Right cardiac atrium (tissue), 5 donors: Measurements from ENCODE around the gene IL33. TPM values are rescaled to one million over a fixed set of nuclear protein-coding genes. Genes with fewer than 3 reads are reported as not detected.

ENCODE experiments used
- ATAC-seq, 2 donors: fragments of 200-7000 bp; cut with Tn5 transposase; one replicate each; pipeline versions ENCODE4 v1.8.0 to v1.9.1; 2020; ENCODE audit warnings: moderate library complexity in 2 of 2, mild to moderate bottlenecking in 1 of 2
- DNase-seq, 3 donors: peaks; one replicate each; pipeline ENCODE4 v3.0.0-alpha.2; 2020
- H3K27ac ChIP-seq: one replicate; pipeline ENCODE4 v1.5.1; 2013; ENCODE audit warnings: mild to moderate bottlenecking, low read length, control low read depth, moderate library complexity
- H3K27me3 ChIP-seq: one replicate; pipeline ENCODE4 v1.6.1; 2013; ENCODE audit not compliant: control insufficient read depth, insufficient read depth
- H3K4me1 ChIP-seq: one replicate; pipeline ENCODE4 v1.6.1; 2013; ENCODE audit warnings: low read length; ENCODE audit not compliant: control insufficient read depth, insufficient read depth
- H3K4me3 ChIP-seq: one replicate; pipeline ENCODE4 v1.5.1; 2013; ENCODE audit warnings: low read length, control low read depth
- H3K9me3 ChIP-seq: one replicate; pipeline ENCODE4 v1.6.1; 2013; ENCODE audit warnings: low read length; ENCODE audit not compliant: control insufficient read depth
- WGBS: extraction: QIAGEN DNeasy Blood & Tissue Kit; methylation state at CpG from one replicate; pipeline ENCODE4 v1.1.7; 2013; 5-methylcytosine and 5-hydroxymethylcytosine counted together
- intact Hi-C, 4 donors: fragments of 100-400 bp; cut with DNase I; formaldehyde crosslinking; loops; one replicate each; pipeline versions ENCODE4 v1.11.0 to v1.14.0; 2022 to 2023
- polyA plus RNA-seq: library from polyadenylated mRNA; stranded (reverse); fragments of 200-250 nt; gene quantifications from one replicate; pipeline ENCODE4 v1.2.3, GENCODE V29; 2013
- total RNA-seq, 4 donors: library from RNA; stranded (reverse); fragmentation: NEBNext Ultra II Directional; extraction: Animal tissue kit (Norgen Biotek cat#: 25700); gene quantifications; one replicate each; pipeline ENCODE4 v1.2.1, GENCODE V29; 2021
- donor health status: healthy with polysubstance abuse.
- donor health status: DM: no; HTN: yes; CAD: no.
- donor health status: DM: no; HTN: no; CAD: no.
- donor health status: DM: no; HTN: yes; CAD: no; lungs with severe emphysema.
- donor health status: DM: yes; HTN: yes; CAD: no.

IL33 gene
- total and polyA plus RNA-seq, 5 donors = 42.0 to 79.1 (median 50.9) TPM

- ATAC-seq = peak; percentile 41 to 55
- Histone ChIP-seq H3K9me3 (no peaks in the 10 kb centered on the region), H3K27ac (no peak overlapping the region), H3K4me3 (no peak overlapping the region), H3K4me1 (peaks cover 2% of the 10 kb centered on the region), H3K27me3 (no peaks in the 10 kb centered on the region)
- no peak for DNase-seq
- 69% methylated on average over 2 of the region's 2 CpGs for WGBS
- intact Hi-C loops = no loop called here
These were observed 21.7 kb downstream of the IL33 start for GRCh38 chr9:6237267-6237666.

DNA sequence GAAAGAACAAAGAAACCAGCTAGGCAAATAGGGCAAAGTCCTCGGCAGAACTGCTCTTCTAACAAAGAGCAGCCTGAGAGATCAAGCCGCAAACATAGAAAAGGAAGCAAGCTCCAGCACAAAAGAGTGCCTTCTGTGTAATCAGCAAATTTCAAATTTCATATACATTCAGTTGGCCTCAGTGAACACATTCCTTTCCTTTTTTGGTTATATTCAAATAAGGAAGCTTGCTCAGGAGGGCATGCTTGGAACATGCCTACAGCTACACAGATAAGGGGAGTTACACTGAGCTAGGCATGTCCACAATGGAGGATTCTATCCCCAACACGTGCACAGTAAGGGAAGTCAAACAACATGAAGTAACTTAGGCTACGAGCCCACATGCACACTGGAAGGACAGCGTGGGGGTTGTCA lies 23.4 kb downstream of the IL33 start:
- DNase-seq = no peak
- ATAC-seq = no peak
- Histone ChIP-seq H3K4me1 (peaks cover 2% of the 10 kb centered on the region), H3K4me3 (no peak overlapping the region), H3K27me3 (no peaks in the 10 kb centered on the region), H3K9me3 (no peaks in the 10 kb centered on the region), H3K27ac (no peak overlapping the region)
- intact Hi-C loops = no loop called here
- 73% methylated on average over 5 of the region's 5 CpGs for WGBS

- Histone ChIP-seq H3K4me3 (no peak overlapping the region), H3K9me3 (no peaks in the 10 kb centered on the region), H3K27me3 (no peaks in the 10 kb centered on the region), H3K4me1 (no peaks in the 10 kb centered on the region), H3K27ac (no peak overlapping the region)
- WGBS = 71% methylated on average over 2 of the region's 2 CpGs
- ATAC-seq (peak; percentile 33 to 58), DNase-seq (no peak)
- intact Hi-C loops = no loop called here
These were observed 24.1 kb downstream of the IL33 start for GRCh38 chr9:6239694-6240093.

DNA sequence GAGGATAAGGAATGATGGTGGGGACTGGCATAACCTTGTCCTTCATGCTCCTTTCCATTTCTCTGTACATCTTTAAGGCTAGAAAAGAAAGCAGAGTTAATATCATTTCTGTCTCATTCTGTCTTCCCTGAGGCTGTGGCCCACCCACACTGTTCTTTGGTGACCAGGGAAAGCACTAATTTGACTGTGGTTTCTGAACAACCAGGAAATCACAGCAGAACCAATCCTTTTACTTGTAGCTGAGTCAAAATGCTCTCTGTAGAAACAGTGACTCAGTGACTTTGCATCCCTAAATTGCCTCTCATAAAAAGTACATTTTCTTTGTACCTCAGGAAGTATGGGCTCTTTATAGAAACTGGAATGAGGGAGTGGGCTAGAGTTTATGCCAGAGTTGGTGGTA lies 28.1 kb downstream of the IL33 start:
- no peaks in the 10 kb centered on the region for H3K9me3 ChIP-seq
- H3K27me3 ChIP-seq = no peaks in the 10 kb centered on the region
- ATAC-seq (no peak), DNase-seq (no peak)
- no peak overlapping the region for H3K27ac ChIP-seq
- H3K4me1 ChIP-seq = peaks cover 2% of the 10 kb centered on the region
- intact Hi-C loops = no loop called here
- no peak overlapping the region for H3K4me3 ChIP-seq

DNA sequence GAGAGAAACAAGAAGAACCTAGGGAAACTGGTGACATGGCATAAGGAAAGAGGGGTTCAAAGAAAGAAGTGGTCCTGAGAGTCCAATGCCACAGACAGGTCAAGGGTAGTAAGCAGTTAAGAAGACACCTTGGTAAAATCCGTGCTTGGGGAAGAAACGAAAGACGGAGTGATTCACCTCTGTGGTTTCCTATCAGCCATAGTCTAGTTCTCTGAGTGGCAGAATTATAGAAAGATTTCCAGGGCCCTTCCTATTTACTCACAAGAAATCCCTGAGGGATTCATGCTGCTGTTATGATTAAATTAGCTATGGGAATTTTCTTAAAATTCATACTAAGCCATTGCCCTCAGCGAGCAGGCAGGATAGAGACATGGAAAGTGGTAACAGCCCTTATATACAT lies 31.7 kb downstream of the IL33 start:
- peaks cover 2% of the 10 kb centered on the region for H3K4me1 ChIP-seq
- no peaks in the 10 kb centered on the region for H3K27me3 ChIP-seq
- WGBS = 58% methylated on average over 4 of the region's 4 CpGs
- no peak for ATAC-seq
- intact Hi-C loops = no loop called here
- H3K9me3 ChIP-seq = no peaks in the 10 kb centered on the region
- no peak overlapping the region for H3K4me3 ChIP-seq
- no peak overlapping the region for H3K27ac ChIP-seq
- no peak for DNase-seq

GRCh38 chr9:6268826-6269397 lies 53.3 kb downstream of the IL33 start:
- Histone ChIP-seq H3K9me3 (peaks cover 2% of the 10 kb centered on the region), H3K4me3 (no peak overlapping the region), H3K27ac (no peak overlapping the region), H3K27me3 (no peaks in the 10 kb centered on the region), H3K4me1 (peaks cover 2% of the 10 kb centered on the region)
- 54% methylated on average over 3 of the region's 3 CpGs for WGBS
- intact Hi-C loops = no loop called here
- ATAC-seq (no peak), DNase-seq (no peak)

DNA sequence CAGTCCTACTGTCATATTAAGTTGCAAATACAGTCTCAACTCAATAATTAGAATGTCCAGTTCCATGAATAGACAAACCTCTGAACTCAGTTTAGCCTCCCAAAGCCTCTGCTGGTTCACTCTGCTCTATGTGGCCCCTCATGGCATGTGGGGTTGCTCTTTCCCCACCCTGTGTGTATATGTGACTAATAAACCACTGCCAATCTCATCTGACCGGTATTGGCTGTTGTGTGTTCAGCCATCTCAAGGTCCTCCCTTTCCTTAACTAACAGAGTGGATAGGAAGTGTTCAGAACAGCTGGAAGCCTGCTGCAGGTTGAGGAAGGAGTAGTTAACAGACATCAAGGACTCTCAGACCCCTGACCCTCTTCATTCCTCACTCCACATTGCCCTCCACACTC lies 55.3 kb downstream of the IL33 start:
- intact Hi-C loops = loop anchor here in 1 of 4 donors (10.0 kb wide), 1 partner anchor 56 kb away; the partner anchor contains the start of gene IL33
- no peak overlapping the region for H3K4me3 ChIP-seq
- DNase-seq (no peak), ATAC-seq (peak in 1 of 2 donors; percentile 12)
- peaks cover 2% of the 10 kb centered on the region for H3K4me1 ChIP-seq
- 54% methylated on average over 1 of the region's 1 CpG for WGBS
- H3K27ac ChIP-seq = no peak overlapping the region
- H3K27me3 ChIP-seq = no peaks in the 10 kb centered on the region
- H3K9me3 ChIP-seq = no peaks in the 10 kb centered on the region

- Histone ChIP-seq H3K4me1 (peaks cover 2% of the 10 kb centered on the region), H3K27ac (peak overlapping the region; percentile 54), H3K27me3 (no peaks in the 10 kb centered on the region), H3K4me3 (no peak overlapping the region), H3K9me3 (no peaks in the 10 kb centered on the region)
- ATAC-seq = no peak
- WGBS = 69% methylated on average over 3 of the region's 3 CpGs
- intact Hi-C loops = loop anchor here in 1 of 4 donors (10.0 kb wide), 1 partner anchor 57 kb away; the partner anchor contains the start of gene IL33
- no peak for DNase-seq
These were observed 56.1 kb downstream of the IL33 start for GRCh38 chr9:6271508-6272228.

DNA sequence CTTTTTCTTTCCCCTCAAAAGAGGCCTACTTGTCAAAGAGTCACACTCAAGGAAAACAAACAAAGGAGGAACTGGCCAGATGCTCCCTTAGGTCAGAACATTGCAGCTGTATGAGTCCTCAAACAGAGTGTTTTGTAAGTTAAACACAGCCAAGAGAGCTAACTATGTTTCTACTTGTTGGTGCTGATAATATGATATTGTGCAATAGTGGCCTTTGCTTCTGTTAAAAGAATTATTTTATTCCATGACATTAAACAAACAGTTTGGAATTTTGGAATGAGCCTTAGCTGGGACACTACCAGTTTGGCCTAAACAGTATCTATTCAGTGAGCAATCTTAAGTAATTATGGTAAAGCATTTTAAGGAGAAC lies 56.6 kb downstream of the IL33 start:
- H3K27me3 ChIP-seq = no peaks in the 10 kb centered on the region
- no peak overlapping the region for H3K27ac ChIP-seq
- DNase-seq = no peak
- intact Hi-C loops = loop anchor here in 1 of 4 donors (10.0 kb wide), 1 partner anchor 57 kb away; the partner anchor contains the start of gene IL33
- H3K4me1 ChIP-seq = peaks cover 2% of the 10 kb centered on the region
- H3K9me3 ChIP-seq = no peaks in the 10 kb centered on the region
- peak; percentile 97 for ATAC-seq
- no peak overlapping the region for H3K4me3 ChIP-seq

GRCh38 chr9:6277417-6277816 lies 61.8 kb downstream of the IL33 start:
- DNase-seq = no peak
- no peak overlapping the region for H3K27ac ChIP-seq
- no peak for ATAC-seq
- intact Hi-C loops = loop anchor here in 1 of 4 donors (10.0 kb wide), 1 partner anchor 63 kb away; the partner anchor contains the start of gene IL33
- H3K27me3 ChIP-seq = no peaks in the 10 kb centered on the region
- peaks cover 2% of the 10 kb centered on the region for H3K4me1 ChIP-seq
- WGBS = 73% methylated on average over 3 of the region's 3 CpGs
- H3K4me3 ChIP-seq = no peak overlapping the region
- H3K9me3 ChIP-seq = no peaks in the 10 kb centered on the region

DNA sequence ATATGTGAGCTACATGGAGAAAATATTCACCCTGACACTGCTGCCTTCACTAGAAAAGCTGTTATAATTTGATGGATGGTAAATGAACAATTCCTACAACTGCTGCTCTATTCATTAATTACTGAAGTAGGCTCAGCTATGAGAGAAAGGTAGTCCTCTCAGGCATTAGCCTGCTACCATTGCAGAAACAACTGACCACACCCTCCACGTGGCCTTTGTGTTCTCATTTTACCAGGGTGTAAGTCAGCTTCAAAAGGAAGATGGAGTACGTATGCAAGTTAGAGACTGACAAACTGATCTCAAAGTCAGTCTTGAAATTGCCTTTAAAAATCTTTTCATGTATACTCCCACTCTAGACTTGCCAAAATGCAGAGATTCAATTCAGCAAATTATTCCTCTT lies 86.3 kb downstream of the IL33 start:
- WGBS = 50% methylated on average over 2 of the region's 2 CpGs
- no peak overlapping the region for H3K4me3 ChIP-seq
- ATAC-seq (no peak), DNase-seq (no peak)
- H3K9me3 ChIP-seq = no peaks in the 10 kb centered on the region
- no peak overlapping the region for H3K27ac ChIP-seq
- H3K4me1 ChIP-seq = no peaks in the 10 kb centered on the region
- intact Hi-C loops = loop anchor here in 1 of 4 donors (10.0 kb wide), 1 partner anchor 417 kb away; no protein-coding TSS in a partner anchor
- no peaks in the 10 kb centered on the region for H3K27me3 ChIP-seq
